Endothelial cell of umbilical vein (primary cell): ENCODE results near the gene REPS1.
"Not testable (repeated sequence)": the region's sequence is repeated elsewhere in the genome, so short reads cannot be mapped to it uniquely, and the experiment has no call there.

ENCODE experiments used
- EZH2 ChIP-seq: IDR thresholded peaks from 2 replicates; pipeline ENCODE4 v1.6.1; 2012; ENCODE audit warnings: borderline replicate concordance, low read depth, mild to moderate bottlenecking, moderate library complexity, low read length, inconsistent platforms; ENCODE audit not compliant: severe bottlenecking
- JUN ChIP-seq: IDR thresholded peaks from 2 replicates; pipeline ENCODE4 v1.6.1; 2011; ENCODE audit warnings: borderline replicate concordance, low read depth; ENCODE audit not compliant: insufficient read length, insufficient read depth
- POLR2A ChIP-seq: IDR thresholded peaks from 2 replicates; pipeline ENCODE4 v1.6.1; 2012; ENCODE audit warnings: low read depth, mild to moderate bottlenecking, control low read depth, low read length
- POLR2AphosphoS5 ChIP-seq: IDR thresholded peaks from 2 replicates; pipeline ENCODE4 v1.6.1; 2012; ENCODE audit warnings: low read depth, mild to moderate bottlenecking, control low read depth, low read length, moderate library complexity; ENCODE audit not compliant: insufficient read depth
- TF ChIP-seq, protein P1 (sequence below), 2 donors: IDR thresholded peaks; 1 replicate in 1 of 2; 2 replicates in 1 of 2; pipeline ENCODE4 v1.5.1; 2011; ENCODE audit warnings: low read length in 2 of 2, mild to moderate bottlenecking in 2 of 2, moderate library complexity in 2 of 2, control low read depth in 1 of 2, inconsistent platforms in 1 of 2, low read depth in 1 of 2; ENCODE audit not compliant: insufficient read depth in 1 of 2; ENCODE audit errors: extremely low read depth in 1 of 2

DNA sequence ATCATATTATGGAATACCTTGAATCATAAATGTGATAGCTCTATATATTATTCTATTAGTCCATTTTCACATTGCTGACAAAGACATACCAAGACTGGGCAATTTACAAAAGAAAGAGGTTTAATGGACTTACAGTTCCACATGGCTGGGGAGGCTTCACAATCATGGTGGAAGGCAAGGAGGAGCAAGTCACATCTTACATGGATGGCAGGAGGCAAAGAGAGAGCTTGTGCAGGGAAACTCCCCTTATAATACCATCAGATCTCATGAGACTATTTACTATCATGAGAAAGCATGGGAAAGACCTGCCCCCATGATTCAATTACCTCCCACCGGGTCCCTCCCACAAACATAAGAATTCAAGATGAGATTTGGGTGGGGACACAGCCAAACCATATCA lies 51.2 kb downstream of the REPS1 start:
- TF ChIP-seq, protein P1, sequence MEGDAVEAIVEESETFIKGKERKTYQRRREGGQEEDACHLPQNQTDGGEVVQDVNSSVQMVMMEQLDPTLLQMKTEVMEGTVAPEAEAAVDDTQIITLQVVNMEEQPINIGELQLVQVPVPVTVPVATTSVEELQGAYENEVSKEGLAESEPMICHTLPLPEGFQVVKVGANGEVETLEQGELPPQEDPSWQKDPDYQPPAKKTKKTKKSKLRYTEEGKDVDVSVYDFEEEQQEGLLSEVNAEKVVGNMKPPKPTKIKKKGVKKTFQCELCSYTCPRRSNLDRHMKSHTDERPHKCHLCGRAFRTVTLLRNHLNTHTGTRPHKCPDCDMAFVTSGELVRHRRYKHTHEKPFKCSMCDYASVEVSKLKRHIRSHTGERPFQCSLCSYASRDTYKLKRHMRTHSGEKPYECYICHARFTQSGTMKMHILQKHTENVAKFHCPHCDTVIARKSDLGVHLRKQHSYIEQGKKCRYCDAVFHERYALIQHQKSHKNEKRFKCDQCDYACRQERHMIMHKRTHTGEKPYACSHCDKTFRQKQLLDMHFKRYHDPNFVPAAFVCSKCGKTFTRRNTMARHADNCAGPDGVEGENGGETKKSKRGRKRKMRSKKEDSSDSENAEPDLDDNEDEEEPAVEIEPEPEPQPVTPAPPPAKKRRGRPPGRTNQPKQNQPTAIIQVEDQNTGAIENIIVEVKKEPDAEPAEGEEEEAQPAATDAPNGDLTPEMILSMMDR (IDR thresholded peaks at IDR 0.05; ENCODE audit: extremely low read depth in 1 of 2, insufficient read depth in 1 of 2, low read depth in 1 of 2, low read length in 2 of 2), result not testable (repeated sequence)
- TF ChIP-seq EZH2, POLR2AphosphoS5, POLR2A, JUN: not testable (repeated sequence)
